ENCODE measurements around the gene EML5.

- TF ChIP-seq REST (IDR thresholded peaks at IDR 0.05; ENCODE audit: low read depth) (no peak), RAD21 (IDR thresholded peaks at IDR 0.05; ENCODE audit: low read depth) (no peak), USF1 (IDR thresholded peaks at IDR 0.05) (no peak), FOXM1 (IDR thresholded peaks at IDR 0.05; ENCODE audit: borderline replicate concordance, low read depth) (no peak), TAF1 (IDR thresholded peaks at IDR 0.05; ENCODE audit: low read depth) (no peak), NFIC (IDR thresholded peaks at IDR 0.05) (no peak), MAX (IDR thresholded peaks at IDR 0.05) (no peak), EP300 (IDR thresholded peaks at IDR 0.05; ENCODE audit: borderline replicate concordance) (no peak)
Measured at GRCh38 chr14:88618476-88618875, 174.3 kb downstream of the EML5 start.

All from Ishikawa (cell line).